ENCODE measurements around the gene SLC17A5. TPM values are rescaled to one million over a fixed set of nuclear protein-coding genes. Genes with fewer than 3 reads are reported as not detected.
"Not testable (repeated sequence)": the region's sequence is repeated elsewhere in the genome, so short reads cannot be mapped to it uniquely, and the experiment has no call there.

SLC17A5 gene
- total and polyA plus RNA-seq, 5 donors: 5.2 to 13.1 (median 8.0) TPM

DNA sequence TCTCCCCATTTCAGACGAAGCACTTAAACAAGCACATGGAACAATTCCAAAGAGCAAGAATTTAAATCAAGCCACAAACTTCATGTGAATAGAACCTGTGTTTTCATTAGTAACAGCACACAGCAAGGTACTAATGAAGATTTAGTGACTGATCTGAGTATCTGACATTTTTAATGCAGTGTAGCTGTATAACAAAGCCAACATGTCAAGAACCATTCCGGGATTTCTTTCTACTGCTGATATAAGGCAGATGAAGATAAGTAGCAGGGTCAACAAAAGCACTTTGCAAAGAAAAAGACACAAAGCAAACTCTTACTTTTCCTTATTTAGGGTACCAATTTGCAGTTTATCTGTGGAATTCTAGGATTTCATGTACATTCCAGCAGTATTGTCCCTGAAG lies 11.3 kb downstream of the SLC17A5 start:
- intact Hi-C loops (cut with DNase I): no loop called here
- H3K9me3 ChIP-seq (ENCODE audit: control insufficient read depth, low read length): no peaks in the 10 kb centered on the region
- DNase-seq (no peak), ATAC-seq (no peak)
- H3K27me3 ChIP-seq (ENCODE audit: control insufficient read depth, insufficient read depth): no peaks in the 10 kb centered on the region
- no peak overlapping the region for H3K27ac ChIP-seq (ENCODE audit: low read length)
- WGBS: 66% methylated on average over 2 of the region's 2 CpGs
- H3K4me1 ChIP-seq (ENCODE audit: control insufficient read depth, insufficient read depth, low read length): no peaks in the 10 kb centered on the region
- H3K4me3 ChIP-seq (ENCODE audit: low read length): no peak overlapping the region

DNA sequence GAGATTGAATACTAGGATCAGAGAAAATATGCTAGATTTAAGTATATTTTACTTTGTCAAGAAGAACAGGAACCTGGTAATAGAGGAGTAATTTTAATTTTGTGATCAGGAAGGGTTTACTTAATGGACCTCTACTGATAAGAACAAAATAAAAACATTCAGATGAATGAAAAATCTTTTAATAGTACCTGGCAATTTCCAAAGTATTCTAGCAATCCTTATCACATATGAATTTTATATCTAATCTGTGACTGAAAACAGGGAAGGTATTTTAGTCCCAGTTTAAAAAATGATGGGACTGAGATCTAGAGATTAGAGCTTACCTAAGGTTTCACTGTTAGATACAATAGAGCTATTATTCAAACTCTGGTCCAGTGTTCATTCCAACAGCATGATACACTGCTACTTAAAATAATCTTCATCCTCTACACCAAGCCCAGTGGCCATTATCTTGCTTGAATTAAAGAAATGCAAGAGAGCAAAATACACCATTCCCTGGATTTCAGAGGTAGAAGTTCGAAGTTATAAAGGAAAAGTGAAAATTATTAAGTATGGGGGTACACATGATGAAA lies 13.5 kb downstream of the SLC17A5 start:
- Histone ChIP-seq H3K9me3 (ENCODE audit: control insufficient read depth, low read length) (no peaks in the 10 kb centered on the region), H3K4me1 (ENCODE audit: control insufficient read depth, insufficient read depth, low read length) (no peaks in the 10 kb centered on the region), H3K4me3 (ENCODE audit: low read length) (no peak overlapping the region), H3K27ac (ENCODE audit: low read length) (no peak overlapping the region), H3K27me3 (ENCODE audit: control insufficient read depth, insufficient read depth) (no peaks in the 10 kb centered on the region)
- 89% methylated on average over 1 of the region's 1 CpG for WGBS
- ATAC-seq: no peak
- DNase-seq: no peak
- intact Hi-C loops (cut with DNase I): no loop called here

DNA sequence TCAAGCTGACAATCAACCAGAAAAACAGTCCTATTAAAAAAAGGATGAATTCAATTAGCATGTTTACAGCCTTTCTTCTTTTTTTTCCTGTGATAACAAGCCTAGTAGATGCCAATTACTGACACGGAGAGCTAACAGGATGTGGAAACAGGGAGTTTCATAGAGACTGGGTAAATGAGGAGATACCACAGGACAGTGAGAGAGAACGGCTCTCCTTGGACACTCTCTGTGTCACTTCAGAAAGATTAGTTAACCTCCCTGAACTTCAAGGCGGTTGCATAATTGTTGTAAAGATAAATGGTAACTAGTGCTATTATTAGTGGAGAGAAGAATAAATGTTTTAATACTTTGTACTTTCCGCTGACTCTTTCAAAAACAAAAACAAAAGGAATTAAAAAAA lies 14.8 kb downstream of the SLC17A5 start:
- H3K27ac ChIP-seq (ENCODE audit: low read length): no peak overlapping the region
- DNase-seq (no peak), ATAC-seq (peak in 1 of 2 donors; percentile 69)
- no peaks in the 10 kb centered on the region for H3K27me3 ChIP-seq (ENCODE audit: control insufficient read depth, insufficient read depth)
- no peak overlapping the region for H3K4me3 ChIP-seq (ENCODE audit: low read length)
- no peaks in the 10 kb centered on the region for H3K4me1 ChIP-seq (ENCODE audit: control insufficient read depth, insufficient read depth, low read length)
- WGBS: 47% methylated on average over 4 of the region's 4 CpGs
- H3K9me3 ChIP-seq (ENCODE audit: control insufficient read depth, low read length): no peaks in the 10 kb centered on the region
- intact Hi-C loops (cut with DNase I): loop anchor here in 1 of 4 donors (10.0 kb wide), 1 partner anchor 164 kb away; no protein-coding TSS in a partner anchor

DNA sequence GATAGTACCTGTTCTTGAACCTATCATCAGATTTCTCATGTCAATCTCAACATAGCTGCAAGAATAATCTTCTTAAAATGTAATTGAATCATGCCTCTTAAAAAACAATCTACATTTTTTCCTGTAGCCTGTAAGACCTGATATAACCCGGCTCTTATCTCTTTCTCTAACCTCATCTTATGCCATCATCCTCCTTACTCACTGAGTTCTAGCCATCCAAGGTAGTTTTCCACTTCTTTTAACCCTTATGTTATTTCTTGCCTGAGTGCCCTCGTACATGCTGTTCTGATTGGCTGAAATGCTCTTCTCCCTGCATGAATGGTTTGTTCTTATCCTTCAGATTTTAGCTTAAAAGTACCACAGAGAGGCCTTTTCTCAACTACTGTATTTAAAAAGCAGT lies 16.4 kb downstream of the SLC17A5 start:
- no peaks in the 10 kb centered on the region for H3K9me3 ChIP-seq (ENCODE audit: control insufficient read depth, low read length)
- no peaks in the 10 kb centered on the region for H3K27me3 ChIP-seq (ENCODE audit: control insufficient read depth, insufficient read depth)
- DNase-seq (no peak), ATAC-seq (no peak)
- 67% methylated on average over 2 of the region's 2 CpGs for WGBS
- H3K4me1 ChIP-seq (ENCODE audit: control insufficient read depth, insufficient read depth, low read length): no peaks in the 10 kb centered on the region
- no peak overlapping the region for H3K4me3 ChIP-seq (ENCODE audit: low read length)
- no peak overlapping the region for H3K27ac ChIP-seq (ENCODE audit: low read length)
- intact Hi-C loops (cut with DNase I): loop anchor here in 1 of 4 donors (10.0 kb wide), 1 partner anchor 163 kb away; no protein-coding TSS in a partner anchor

DNA sequence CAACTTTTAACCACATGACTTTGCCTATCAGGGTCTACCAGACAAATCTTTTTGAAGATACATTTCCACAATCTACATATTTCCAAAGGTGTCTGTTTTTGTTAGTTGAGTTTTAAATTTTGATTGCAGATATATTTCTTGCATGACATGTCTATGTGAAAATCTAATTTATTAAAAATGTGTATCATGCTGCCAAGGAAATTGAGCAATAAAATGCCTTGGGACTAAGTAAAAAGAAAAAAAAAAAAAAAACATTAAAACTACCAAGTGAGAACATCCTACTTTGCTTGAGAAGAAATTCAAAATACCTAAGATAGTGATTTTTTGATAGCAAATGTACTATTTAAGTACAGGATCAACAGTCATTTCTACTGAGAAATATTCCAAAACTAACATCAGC lies 17.7 kb downstream of the SLC17A5 start:
- intact Hi-C loops (cut with DNase I): loop anchor here in 1 of 4 donors (10.0 kb wide), 1 partner anchor 161 kb away; no protein-coding TSS in a partner anchor
- H3K27me3 ChIP-seq (ENCODE audit: control insufficient read depth, insufficient read depth): no peaks in the 10 kb centered on the region
- H3K27ac ChIP-seq (ENCODE audit: low read length): no peak overlapping the region
- ATAC-seq: no peak
- H3K4me3 ChIP-seq (ENCODE audit: low read length): no peak overlapping the region
- DNase-seq: no peak
- no peaks in the 10 kb centered on the region for H3K4me1 ChIP-seq (ENCODE audit: control insufficient read depth, insufficient read depth, low read length)
- H3K9me3 ChIP-seq (ENCODE audit: control insufficient read depth, low read length): no peaks in the 10 kb centered on the region

DNA sequence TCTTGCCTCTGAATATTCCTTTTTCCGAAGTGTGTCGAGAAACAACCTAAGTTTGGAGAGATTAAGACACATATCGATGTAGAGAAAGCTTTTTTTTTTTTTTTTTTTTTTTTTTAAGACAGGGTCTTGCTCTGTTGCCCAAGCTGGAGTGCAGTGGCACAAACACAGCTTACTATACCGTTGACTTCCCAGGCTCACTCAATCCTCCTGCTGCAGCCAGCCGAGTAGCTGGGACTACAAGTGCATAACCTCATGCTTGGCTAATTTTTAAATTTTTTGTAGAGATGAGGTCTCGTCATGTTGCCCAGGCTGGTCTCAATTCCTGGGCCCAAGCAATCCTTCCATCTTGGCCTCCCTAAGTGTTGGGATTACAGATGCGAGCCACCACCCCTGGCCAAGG lies 21.4 kb downstream of the SLC17A5 start:
- Histone ChIP-seq H3K27ac (ENCODE audit: low read length) (no peak overlapping the region), H3K9me3 (ENCODE audit: control insufficient read depth, low read length) (no peaks in the 10 kb centered on the region), H3K27me3 (ENCODE audit: control insufficient read depth, insufficient read depth) (no peaks in the 10 kb centered on the region), H3K4me1 (ENCODE audit: control insufficient read depth, insufficient read depth, low read length) (no peaks in the 10 kb centered on the region), H3K4me3 (ENCODE audit: low read length) (no peak overlapping the region)
- intact Hi-C loops (cut with DNase I): loop anchor here in 1 of 4 donors (10.0 kb wide), 1 partner anchor 158 kb away; no protein-coding TSS in a partner anchor
- no peak for ATAC-seq
- DNase-seq: no peak
- WGBS: 94% methylated on average over 7 of the region's 7 CpGs

DNA sequence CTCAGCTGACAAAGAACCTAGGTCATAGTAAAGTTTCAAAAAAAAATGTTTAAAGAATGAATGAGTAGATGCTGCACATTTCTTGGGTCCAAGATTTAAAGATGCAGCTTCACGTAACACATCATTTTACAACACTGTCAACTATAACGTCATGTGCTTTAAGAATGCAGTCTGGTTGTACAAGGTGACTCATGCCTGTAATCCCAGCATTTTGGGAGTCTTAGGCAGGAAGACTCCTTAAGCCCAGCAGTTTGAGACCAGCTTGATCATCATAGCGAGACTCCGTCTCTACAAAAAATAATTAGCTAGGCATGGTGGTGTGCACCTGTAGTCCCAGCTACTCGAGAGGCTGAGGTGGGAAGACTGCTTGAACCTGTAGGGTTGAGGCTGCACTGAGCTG lies 21.9 kb downstream of the SLC17A5 start:
- intact Hi-C loops (cut with DNase I): loop anchor here in 1 of 4 donors (10.0 kb wide), 1 partner anchor 157 kb away; no protein-coding TSS in a partner anchor
- no peak overlapping the region for H3K27ac ChIP-seq (ENCODE audit: low read length)
- 94% methylated on average over 5 of the region's 5 CpGs for WGBS
- H3K4me1 ChIP-seq (ENCODE audit: control insufficient read depth, insufficient read depth, low read length): no peaks in the 10 kb centered on the region
- ATAC-seq (no peak), DNase-seq (no peak)
- H3K9me3 ChIP-seq (ENCODE audit: control insufficient read depth, low read length): no peaks in the 10 kb centered on the region
- H3K4me3 ChIP-seq (ENCODE audit: low read length): no peak overlapping the region
- no peaks in the 10 kb centered on the region for H3K27me3 ChIP-seq (ENCODE audit: control insufficient read depth, insufficient read depth)

DNA sequence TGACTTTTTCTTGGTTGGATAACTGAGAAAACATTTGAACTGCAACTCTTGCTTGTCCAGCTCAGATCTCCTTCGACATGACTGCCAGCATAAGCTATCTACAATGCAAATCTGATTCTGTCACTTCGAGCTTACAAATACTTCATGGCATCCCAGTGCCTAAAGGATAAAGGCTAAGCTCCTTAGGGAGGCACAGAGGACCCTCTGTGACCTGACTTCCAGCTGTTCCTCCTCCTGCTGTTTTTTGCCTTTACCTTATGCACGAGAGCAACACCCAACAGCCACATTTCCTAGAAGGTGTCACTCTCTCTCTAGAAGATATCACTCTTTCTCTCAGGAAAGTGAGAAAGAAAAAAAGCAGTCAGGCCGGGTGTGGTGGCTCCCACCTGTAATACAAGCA lies 23.4 kb downstream of the SLC17A5 start:
- no peak overlapping the region for H3K27ac ChIP-seq (ENCODE audit: low read length)

DNA sequence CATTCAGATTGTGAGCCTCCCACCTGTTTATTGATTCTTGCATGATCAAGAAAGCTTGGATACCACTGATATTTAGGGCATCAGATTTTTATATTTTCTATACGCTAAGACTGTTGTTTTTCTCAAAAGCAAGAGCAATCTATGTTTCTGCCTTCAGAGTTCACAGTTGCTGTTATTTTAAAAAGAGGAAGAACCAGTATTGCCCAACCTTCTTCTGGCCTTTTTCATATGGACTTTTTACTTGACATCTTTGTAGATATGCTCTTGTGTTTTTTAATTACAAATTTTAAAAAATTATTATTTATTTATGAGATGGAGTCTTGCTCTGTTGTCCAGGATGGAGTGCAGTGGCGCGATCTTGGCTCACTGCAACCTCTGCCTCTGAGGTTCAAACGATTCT lies 28.9 kb downstream of the SLC17A5 start:
- intact Hi-C loops (cut with DNase I): no loop called here

More for the DNA sequence above, 23.4 kb downstream of the SLC17A5 start:
- intact Hi-C loops (cut with DNase I): loop anchor here in 1 of 4 donors (10.0 kb wide), 1 partner anchor 156 kb away; no protein-coding TSS in a partner anchor
- no peaks in the 10 kb centered on the region for H3K27me3 ChIP-seq (ENCODE audit: control insufficient read depth, insufficient read depth)
- H3K4me1 ChIP-seq (ENCODE audit: control insufficient read depth, insufficient read depth, low read length): no peaks in the 10 kb centered on the region
- DNase-seq (no peak), ATAC-seq (no peak)
- H3K9me3 ChIP-seq (ENCODE audit: control insufficient read depth, low read length): no peaks in the 10 kb centered on the region
- 83% methylated on average over 4 of the region's 4 CpGs for WGBS
- no peak overlapping the region for H3K4me3 ChIP-seq (ENCODE audit: low read length)

DNA sequence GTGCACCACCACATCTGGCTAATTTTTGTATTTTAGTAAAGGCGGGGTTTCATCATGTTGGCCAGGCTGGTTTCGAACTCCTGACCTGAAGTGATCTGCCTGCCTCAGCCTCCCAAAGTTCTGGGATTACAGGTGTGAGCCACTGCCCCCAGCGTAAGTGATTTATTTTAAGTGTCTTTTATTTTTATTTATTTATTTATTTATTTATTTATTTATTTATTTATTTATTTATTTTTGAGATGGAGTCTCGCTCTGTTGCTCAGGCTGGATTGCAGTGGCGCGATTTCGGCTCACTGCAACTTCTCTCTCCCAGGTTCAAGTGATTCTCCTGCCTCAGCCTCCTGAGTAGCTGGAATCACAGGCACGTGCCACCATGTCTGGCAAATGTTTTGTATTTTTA lies 30.3 kb downstream of the SLC17A5 start:
- H3K9me3 ChIP-seq (ENCODE audit: control insufficient read depth, low read length); H3K27ac ChIP-seq (ENCODE audit: low read length); H3K27me3 ChIP-seq (ENCODE audit: control insufficient read depth, insufficient read depth); intact Hi-C loops (cut with DNase I); H3K4me1 ChIP-seq (ENCODE audit: control insufficient read depth, insufficient read depth, low read length); ATAC-seq; DNase-seq; H3K4me3 ChIP-seq (ENCODE audit: low read length): not testable (repeated sequence)
- WGBS: 98% methylated on average over 8 of the region's 8 CpGs

More for the DNA sequence above, 28.9 kb downstream of the SLC17A5 start:
- no peak overlapping the region for H3K27ac ChIP-seq (ENCODE audit: low read length)
- ATAC-seq: no peak
- DNase-seq: no peak
- H3K9me3 ChIP-seq (ENCODE audit: control insufficient read depth, low read length): no peaks in the 10 kb centered on the region
- no peak overlapping the region for H3K4me3 ChIP-seq (ENCODE audit: low read length)
- WGBS: 94% methylated on average over 4 of the region's 4 CpGs
- H3K27me3 ChIP-seq (ENCODE audit: control insufficient read depth, insufficient read depth): no peaks in the 10 kb centered on the region
- H3K4me1 ChIP-seq (ENCODE audit: control insufficient read depth, insufficient read depth, low read length): no peaks in the 10 kb centered on the region

DNA sequence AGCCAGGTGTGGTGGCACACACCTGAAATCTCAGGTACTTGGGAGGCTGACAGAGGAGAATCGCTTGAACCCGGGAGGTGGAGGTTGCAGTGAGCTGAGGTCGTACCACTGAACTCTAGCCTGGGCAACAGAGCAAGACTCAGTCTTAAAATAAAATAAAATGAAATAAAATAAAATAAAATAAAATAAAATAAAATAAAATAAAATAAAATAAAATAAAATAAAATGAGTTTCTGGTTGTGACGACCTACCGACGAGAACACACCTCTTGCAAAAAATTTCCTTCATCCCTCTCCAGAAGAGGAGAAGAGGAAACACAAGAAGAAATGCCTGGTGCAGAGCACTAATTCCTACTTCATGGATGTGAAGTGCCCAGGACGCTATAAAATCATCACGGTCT lies 35.7 kb downstream of the SLC17A5 start:
- intact Hi-C loops (cut with DNase I); H3K27me3 ChIP-seq (ENCODE audit: control insufficient read depth, insufficient read depth); H3K4me1 ChIP-seq (ENCODE audit: control insufficient read depth, insufficient read depth, low read length); H3K9me3 ChIP-seq (ENCODE audit: control insufficient read depth, low read length); H3K4me3 ChIP-seq (ENCODE audit: low read length); ATAC-seq; H3K27ac ChIP-seq (ENCODE audit: low read length); DNase-seq: not testable (repeated sequence)
- 95% methylated on average over 8 of the region's 8 CpGs for WGBS

Data from right cardiac atrium (tissue), 5 donors.